AG04450 (cell line): ENCODE results near the gene PRSS53. TPM values are rescaled to one million over a fixed set of nuclear protein-coding genes. Genes with fewer than 3 reads are reported as not detected.
A peak's percentile ranks its signal among the peaks of the same experiment; 100 is the strongest.

Experiments
- CTCF ChIA-PET: fragments of 300-600, 350-600 bp; formaldehyde crosslinking; extraction: SDS; loops from one replicate; lab custom pipeline; 2022; ENCODE audit warnings: antibody characterized with exemption, inconsistent platforms; lab: Charles Lee
- POLR2A ChIA-PET: fragments of 350-600 bp; formaldehyde crosslinking; extraction: SDS; loops from one replicate; lab custom pipeline; 2021; ENCODE audit warnings: antibody characterized with exemption, inconsistent platforms; lab: Yijun Ruan, JAX
- DNase-seq: peaks from one replicate; pipeline ENCODE4 v3.0.0-alpha.2; 2011; ENCODE audit warnings: low read depth, low spot score
- H3K27ac ChIP-seq: one replicate; pipeline ENCODE4 v1.5.1; 2012; ENCODE audit warnings: low read depth, low read length, control low read depth
- H3K27me3 ChIP-seq: one replicate; pipeline ENCODE4 v1.6.0; 2012; ENCODE audit warnings: low read length; ENCODE audit not compliant: control insufficient read depth, insufficient read depth
- H3K4me3 ChIP-seq: 2 replicates; pipeline ENCODE4 v1.5.1; 2011; ENCODE audit warnings: mild to moderate bottlenecking, low read depth, low read length, control low read depth
- H3K9me3 ChIP-seq: 2 replicates; pipeline ENCODE4 v1.5.1; 2012; ENCODE audit warnings: low read length; ENCODE audit not compliant: control insufficient read depth, insufficient read depth
- CTCF ChIP-seq: IDR thresholded peaks from 2 replicates; pipeline ENCODE4 v1.5.1; 2011; ENCODE audit warnings: low read depth, low read length, control low read depth, inconsistent platforms
- polyA plus RNA-seq: library from polyadenylated mRNA; depleted of rRNA; stranded (reverse); fragments of >200 nt; gene quantifications from 2 replicates; pipeline ENCODE4 v1.2.3, GENCODE V29; 2011

The PRSS53 gene
- polyA plus RNA-seq, 1 experiment, result 0.79 TPM

GRCh38 chr16:31108794-31109558 lies 20.2 kb upstream of the PRSS53 start:
- TF ChIP-seq CTCF, result no peak
- no peaks in the 10 kb centered on the region for H3K27me3 ChIP-seq
- no peak overlapping the region for H3K27ac ChIP-seq
- no peaks in the 10 kb centered on the region for H3K9me3 ChIP-seq
- POLR2A ChIA-PET, result interaction anchor here (1.0 kb wide), 1 partner anchor 8 kb away, joined by 3 read pairs; the partner anchor contains the start of gene KAT8
- H3K4me3 ChIP-seq, result peak overlapping the region; percentile 75
- CTCF ChIA-PET, result interaction anchor here (1.1 to 1.6 kb wide), 2 partner anchors 33 to 34 kb away, joined by 4 to 5 read pairs; no protein-coding TSS in a partner anchor
- no peak for DNase-seq

GRCh38 chr16:31108035-31108793 lies 19.5 kb upstream of the PRSS53 start, which contains the start of gene BCKDK:
Gene BCKDK (plus strand): TSS chr16:31108386. CDS start chr16:31109224, 838 bp downstream.
- TF ChIP-seq CTCF, result no peak
- DNase-seq, result no peak
- H3K9me3 ChIP-seq, result no peaks in the 10 kb centered on the region
- H3K27ac ChIP-seq, result no peak within 1 kb of the TSS
- H3K27me3 ChIP-seq, result no peaks in the 10 kb centered on the region
- CTCF ChIA-PET, result interaction anchor here (2.2 kb wide), 1 partner anchor 34 kb away, joined by 6 read pairs; no protein-coding TSS in a partner anchor
- POLR2A ChIA-PET, result interaction anchor here (1.0 to 1.3 kb wide), 1 partner anchor 9 kb away, joined by 3 read pairs; the partner anchor contains the start of gene KAT8
- peak within 1 kb of the TSS; percentile 75 for H3K4me3 ChIP-seq

GRCh38 chr16:31107465-31107867 lies 18.7 kb upstream of the PRSS53 start:
- H3K4me3 ChIP-seq, result no peak overlapping the region

More at GRCh38 chr16:31107465-31107867, 18.7 kb upstream of the PRSS53 start:
- CTCF ChIA-PET, result interaction anchor here (2.2 kb wide), 1 partner anchor 35 kb away, joined by 6 read pairs; no protein-coding TSS in a partner anchor
- DNase-seq, result no peak
- Histone ChIP-seq H3K27ac (no peak overlapping the region), H3K27me3 (no peaks in the 10 kb centered on the region), H3K9me3 (no peaks in the 10 kb centered on the region)
- POLR2A ChIA-PET, result interaction anchor here (1.3 kb wide), 1 partner anchor 10 kb away, joined by 3 read pairs; the partner anchor contains the start of gene KAT8
- no peak for TF ChIP-seq CTCF
